HG02981 (cell line): ENCODE measurements around the gene DCLRE1C.
"Not testable (repeated sequence)": the region's sequence is repeated elsewhere in the genome, so short reads cannot be mapped to it uniquely, and the experiment has no call there.

Experiments
- ATAC-seq: cut with Tn5 transposase; IDR thresholded peaks from one replicate; pipeline ENCODE4 v1.9.1; 2021; ENCODE audit warnings: mild to moderate bottlenecking, moderate library complexity; ENCODE audit not compliant: unreplicated experiment

Gene DCLRE1C

DNA sequence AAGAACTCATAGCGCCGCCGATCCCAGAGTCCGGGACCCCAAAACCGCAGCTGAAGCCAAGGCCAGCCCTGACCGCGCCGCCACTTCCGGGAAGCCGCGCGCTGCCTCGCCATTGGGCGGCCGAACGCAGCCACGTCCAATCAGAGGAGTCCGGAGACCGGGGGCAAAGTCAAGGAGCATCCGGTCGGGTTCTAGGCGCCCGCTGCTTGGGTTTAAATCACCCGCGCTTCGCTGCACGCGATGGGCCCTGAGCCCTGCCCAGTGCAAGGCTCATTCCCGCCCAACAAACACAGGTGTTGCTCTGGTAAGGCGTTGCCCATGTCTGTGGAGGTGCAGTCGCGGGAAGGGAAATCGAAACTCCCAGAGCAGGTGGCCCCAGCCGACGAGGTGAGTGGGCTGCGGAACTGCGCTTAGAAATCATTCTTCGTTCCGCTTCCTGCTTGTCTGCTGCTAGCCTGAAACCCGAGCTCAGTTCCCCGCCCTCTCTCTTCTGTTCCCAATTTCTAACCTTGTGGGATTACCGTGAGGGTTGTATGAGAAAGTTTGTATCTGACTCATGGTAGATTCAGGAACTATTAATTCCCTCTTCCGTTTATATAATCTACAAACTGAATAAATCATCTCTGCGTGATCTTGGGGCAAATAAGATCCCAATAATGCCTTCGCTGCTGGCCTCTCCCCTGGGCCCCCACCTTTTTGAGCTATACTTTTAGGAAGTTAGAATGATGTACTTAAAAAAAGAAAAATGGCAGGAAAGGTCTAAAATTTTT lies at the start of gene DCLRE1C:
DCLRE1C (minus strand) TSS at position 96 of the 770 bp plus-strand sequence; CDS start at position 10, 86 bp downstream.
- ATAC-seq = peak; percentile 76

DNA sequence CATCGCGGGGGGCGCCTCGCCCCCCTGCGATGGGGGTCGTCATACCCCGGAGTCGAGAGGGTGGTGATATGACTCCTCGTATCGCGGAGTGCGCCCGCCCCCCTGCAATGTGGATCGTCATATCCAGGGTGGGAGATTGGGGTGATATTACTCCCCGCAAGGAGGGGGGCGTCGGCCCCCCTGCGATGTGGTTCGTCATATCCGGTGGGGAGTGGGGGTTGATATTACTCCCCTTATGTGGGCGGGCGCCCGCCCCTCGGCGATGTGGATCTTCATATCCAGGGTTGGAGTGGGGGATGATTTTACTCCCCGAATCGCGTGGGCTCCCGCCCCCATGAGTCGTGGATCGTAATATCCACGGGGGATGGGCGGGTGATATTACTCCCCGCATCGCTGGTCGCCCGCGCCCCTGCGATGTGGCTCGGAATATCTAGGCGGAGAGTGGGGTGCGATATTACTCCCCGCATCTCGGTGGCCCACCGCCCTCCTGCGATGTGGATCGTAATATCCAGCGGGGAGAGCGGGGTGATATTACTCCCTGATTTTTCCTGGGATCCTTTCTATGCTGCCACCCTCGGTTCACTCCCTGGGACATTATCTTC lies 42.2 kb upstream of the DCLRE1C start:
- no peak for ATAC-seq

GRCh38 chr10:14993500-14994455 lies 39.9 kb upstream of the DCLRE1C start:
- ATAC-seq = not testable (repeated sequence)

GRCh38 chr10:14992336-14992735 lies 38.4 kb upstream of the DCLRE1C start:
- ATAC-seq = not testable (repeated sequence)

- not testable (repeated sequence) for ATAC-seq
Measured at GRCh38 chr10:14991035-14991749, 37.3 kb upstream of the DCLRE1C start.

- ATAC-seq = not testable (repeated sequence)
Measured at GRCh38 chr10:14989552-14989951, 35.7 kb upstream of the DCLRE1C start.

DNA sequence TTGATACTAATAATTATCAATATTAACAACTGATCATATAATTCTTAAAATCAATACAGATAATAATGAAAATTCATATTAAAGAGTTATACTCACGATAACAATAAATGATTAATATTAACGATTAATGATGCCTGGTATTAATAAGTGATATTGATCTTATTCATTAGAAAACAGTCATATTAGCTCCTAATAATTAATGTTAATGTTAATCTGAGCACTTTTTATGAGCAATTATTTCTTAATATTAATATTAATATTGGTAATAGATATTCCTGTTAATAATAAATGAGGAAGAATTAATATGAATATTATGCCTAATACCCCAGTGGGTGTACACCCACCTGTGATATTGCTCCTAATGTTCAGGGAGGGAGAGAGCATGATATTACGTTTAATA lies 28.8 kb upstream of the DCLRE1C start:
- no peak for ATAC-seq

DNA sequence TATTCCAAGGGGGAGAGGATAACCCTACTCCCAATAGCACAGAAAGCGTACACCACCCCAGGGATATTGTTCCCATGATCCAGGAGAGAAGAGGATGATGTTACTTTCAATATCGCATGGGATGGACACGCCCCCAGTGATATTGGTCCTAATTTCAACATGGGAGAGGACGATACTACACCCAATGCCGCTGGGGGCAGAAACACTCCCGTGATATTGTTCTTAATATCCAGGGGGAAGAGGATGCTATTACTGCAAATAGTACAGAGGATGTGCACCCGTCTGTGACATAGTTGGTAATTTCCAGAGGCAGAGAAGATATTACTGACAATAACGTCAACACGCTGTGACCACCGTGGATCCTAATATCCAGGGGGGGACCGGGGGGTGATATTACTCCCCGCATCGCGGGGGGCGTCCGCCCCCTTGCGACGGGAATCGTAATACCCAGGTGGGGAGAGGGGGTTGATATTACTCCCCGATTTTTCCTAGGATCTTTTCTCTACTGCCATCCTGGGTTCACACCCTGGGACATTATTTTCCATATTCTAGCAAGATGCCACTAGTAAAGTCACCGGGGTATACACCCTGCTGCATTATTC lies 21.9 kb upstream of the DCLRE1C start:
- ATAC-seq = no peak

DNA sequence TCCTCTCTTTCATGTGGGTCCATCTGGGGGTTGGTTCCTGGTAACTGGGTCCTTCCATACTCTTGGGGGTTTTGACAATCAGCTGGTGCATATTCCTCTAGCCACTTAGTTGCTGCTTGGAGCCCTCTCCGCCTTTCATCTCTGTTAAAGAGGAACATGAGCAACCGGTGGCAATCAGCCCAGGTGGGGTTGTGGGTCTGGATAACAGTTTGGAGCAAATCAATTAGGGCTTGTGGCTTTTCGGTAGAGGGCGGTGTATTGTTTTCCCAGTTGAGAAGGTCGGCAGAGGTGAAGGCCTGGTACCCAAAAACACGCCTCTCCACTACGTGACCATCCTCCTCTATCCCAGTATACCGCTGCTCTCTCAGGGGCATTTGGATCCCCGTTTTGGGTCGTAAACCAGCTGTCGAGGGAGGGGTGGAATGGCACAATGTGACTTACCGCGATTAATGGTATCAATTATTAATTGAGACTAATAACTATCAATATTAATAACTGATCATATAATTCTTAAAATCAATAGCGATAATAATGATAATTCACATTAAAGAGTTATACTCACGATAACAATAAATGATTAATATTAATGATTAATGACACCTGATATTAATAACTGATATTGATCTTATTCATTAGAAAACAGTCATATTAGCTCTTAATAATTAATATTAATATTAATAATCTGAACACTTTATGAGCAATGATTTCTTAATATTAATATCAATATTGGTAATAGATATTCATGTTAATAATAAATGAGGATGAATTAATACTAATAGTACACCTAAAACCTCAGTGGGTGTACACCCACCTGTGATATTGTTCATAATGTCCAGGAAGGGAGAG lies 20.5 kb upstream of the DCLRE1C start:
- not testable (repeated sequence) for ATAC-seq

- ATAC-seq = no peak
Measured at GRCh38 chr10:14971867-14972448, 18.1 kb upstream of the DCLRE1C start.

- ATAC-seq = no peak
Measured at GRCh38 chr10:14967897-14968296, 14.0 kb upstream of the DCLRE1C start.

DNA sequence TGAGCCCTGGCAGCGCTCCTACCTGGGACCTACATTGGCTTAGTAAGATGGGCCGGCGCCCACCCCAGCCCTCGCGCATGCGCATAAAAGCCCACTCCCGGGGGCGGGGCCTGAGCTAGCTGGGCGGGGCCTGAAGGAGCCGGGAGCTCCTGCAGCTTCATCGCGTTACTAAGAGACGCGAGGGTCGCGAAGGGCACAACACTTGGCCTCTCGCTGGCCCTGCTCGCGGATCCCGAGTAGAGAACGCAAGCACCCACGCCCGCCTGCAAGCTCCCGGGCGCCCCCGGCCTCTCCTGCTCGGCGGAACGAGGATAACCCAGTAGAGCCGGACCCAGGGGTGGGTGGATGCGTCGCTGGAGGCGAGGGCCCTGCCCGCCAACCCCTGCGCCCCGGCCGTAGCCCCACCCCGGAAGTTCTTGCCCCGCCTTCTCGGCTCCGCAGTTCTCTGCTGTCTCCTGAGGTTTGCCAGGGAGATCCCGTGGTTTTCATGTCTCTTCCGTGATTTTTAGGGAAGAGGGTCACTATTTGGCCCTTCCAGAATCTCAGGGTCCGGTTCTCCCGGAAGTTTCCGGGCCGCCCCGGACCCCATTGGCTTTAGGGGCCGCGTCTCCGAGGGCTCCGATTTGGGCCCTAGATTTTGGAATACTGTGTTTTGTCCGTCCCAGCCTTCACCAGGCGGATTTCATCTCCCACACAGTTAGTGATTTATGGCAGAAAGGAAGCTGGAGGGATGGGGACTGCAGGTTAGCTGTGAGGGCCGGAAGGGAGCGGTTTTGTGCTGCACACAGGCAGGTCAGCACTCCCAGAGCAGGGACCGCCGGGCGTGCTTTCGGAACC lies 5.5 kb upstream of the DCLRE1C start, which contains the start of gene MEIG1:
MEIG1 (plus strand) TSS at position 168 of the 837 bp plus-strand sequence. CDS start 7,081 bp downstream, outside the sequence.
- ATAC-seq = peak; percentile 80

GRCh38 chr10:14958872-14959220 lies 5.0 kb upstream of the DCLRE1C start:
- ATAC-seq = no peak

GRCh38 chr10:14954934-14955333 lies 1.0 kb upstream of the DCLRE1C start:
- no peak for ATAC-seq

GRCh38 chr10:14953424-14954000 lies 384 bp downstream of the DCLRE1C start:
- ATAC-seq = peak; percentile 40

- no peak for ATAC-seq
Measured at GRCh38 chr10:14952851-14953423, 959 bp downstream of the DCLRE1C start.

DNA sequence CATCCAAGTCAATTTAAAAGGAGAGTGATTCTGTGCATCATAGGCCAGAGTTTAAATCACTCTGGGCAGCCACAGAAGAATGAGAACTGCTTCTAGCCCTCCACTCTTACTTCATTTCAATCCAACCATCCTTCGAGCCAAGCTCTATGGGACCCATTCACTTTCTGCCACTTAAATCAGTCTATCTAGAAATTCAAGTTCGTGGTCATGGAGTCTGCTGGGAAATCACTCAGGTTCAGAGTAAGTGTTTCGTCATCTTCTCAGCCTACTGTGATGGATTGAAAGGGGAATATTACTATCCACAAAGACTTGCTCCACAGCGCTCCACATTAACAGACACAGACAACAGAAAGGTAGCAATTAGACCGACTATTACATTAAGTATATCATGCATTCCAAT lies 4.6 kb downstream of the DCLRE1C start:
- ATAC-seq = no peak
